ENCODE data around the gene KANSL1.

DNA sequence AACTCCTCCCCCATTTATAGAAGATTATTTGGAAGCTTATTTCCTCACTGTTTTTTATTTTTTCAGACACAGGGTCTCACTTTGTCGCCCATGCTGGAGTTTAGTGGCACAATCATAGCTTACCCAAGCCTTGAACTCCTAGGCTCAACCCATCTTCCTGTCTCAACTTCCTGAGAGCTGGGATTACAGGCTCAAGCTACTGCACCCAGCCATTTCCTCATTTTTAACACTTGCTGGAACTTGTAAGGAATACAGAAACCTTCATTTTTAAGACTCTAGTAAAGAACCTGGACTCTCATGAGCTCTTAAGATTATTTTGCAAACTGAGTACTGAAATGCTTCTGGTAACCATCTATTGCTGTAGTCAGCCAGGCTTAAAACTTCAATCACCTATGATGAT lies 29.9 kb downstream of the KANSL1 start:
- TF ChIP-seq, protein P1, sequence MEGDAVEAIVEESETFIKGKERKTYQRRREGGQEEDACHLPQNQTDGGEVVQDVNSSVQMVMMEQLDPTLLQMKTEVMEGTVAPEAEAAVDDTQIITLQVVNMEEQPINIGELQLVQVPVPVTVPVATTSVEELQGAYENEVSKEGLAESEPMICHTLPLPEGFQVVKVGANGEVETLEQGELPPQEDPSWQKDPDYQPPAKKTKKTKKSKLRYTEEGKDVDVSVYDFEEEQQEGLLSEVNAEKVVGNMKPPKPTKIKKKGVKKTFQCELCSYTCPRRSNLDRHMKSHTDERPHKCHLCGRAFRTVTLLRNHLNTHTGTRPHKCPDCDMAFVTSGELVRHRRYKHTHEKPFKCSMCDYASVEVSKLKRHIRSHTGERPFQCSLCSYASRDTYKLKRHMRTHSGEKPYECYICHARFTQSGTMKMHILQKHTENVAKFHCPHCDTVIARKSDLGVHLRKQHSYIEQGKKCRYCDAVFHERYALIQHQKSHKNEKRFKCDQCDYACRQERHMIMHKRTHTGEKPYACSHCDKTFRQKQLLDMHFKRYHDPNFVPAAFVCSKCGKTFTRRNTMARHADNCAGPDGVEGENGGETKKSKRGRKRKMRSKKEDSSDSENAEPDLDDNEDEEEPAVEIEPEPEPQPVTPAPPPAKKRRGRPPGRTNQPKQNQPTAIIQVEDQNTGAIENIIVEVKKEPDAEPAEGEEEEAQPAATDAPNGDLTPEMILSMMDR (IDR thresholded peaks at IDR 0.05; ENCODE audit: low read length), result no peak
- TF ChIP-seq EZH2phosphoT487 (IDR thresholded peaks at IDR 0.05; ENCODE audit: low read length) (no peak), EZH2 (optimal IDR thresholded peaks at IDR 0.05; ENCODE audit: low read depth, low read length) (no peak)
